K562 (cell line): Measurements from ENCODE around the gene B4GALNT3. TPM values are rescaled to one million over a fixed set of nuclear protein-coding genes. Genes with fewer than 3 reads are reported as not detected.

Source experiments
- BRCA1 ChIP-seq, 2 experiments: fragments of 450-650 bp in 1 of 2; sonication (generic) in 1 of 2; formaldehyde crosslinking in 1 of 2; IDR thresholded peaks; 2 replicates each; pipeline versions ENCODE4 v1.5.0 to v1.6.1; 2017 to 2020; ENCODE audit warnings: mild to moderate bottlenecking in 1 of 2, missing genetic modification reagents in 1 of 2
- FOXJ2 ChIP-seq: fragments of 200-800 bp; sonication (Bioruptor generic); IDR thresholded peaks from 2 replicates; pipeline ENCODE4 v1.6.1; 2016; ENCODE audit warnings: missing genetic modification characterization, missing compliant biosample characterization
- JUN ChIP-seq, 2 experiments: sonication (generic) in 1 of 2; formaldehyde crosslinking in 1 of 2; IDR thresholded peaks; 2 replicates each; pipeline versions ENCODE4 v1.6.1 to v1.8.0; 2012 to 2022; ENCODE audit warnings: borderline replicate concordance in 2 of 2, mild to moderate bottlenecking in 2 of 2, improper control_type of control experiment in 1 of 2, low read depth in 1 of 2, low read length in 1 of 2, missing genetic modification reagents in 1 of 2
- JUND ChIP-seq, 2 experiments: IDR thresholded peaks; 2 replicates in 1 of 2; 3 replicates in 1 of 2; pipeline ENCODE4 v1.6.1; 2011; ENCODE audit warnings: borderline replicate concordance in 2 of 2, low read depth in 2 of 2, low read length in 2 of 2, improper control_type of control experiment in 1 of 2, missing biosample characterization in 1 of 2, missing genetic modification characterization in 1 of 2, missing genetic modification reagents in 1 of 2
- MTF1 ChIP-seq: fragments of 250-450 bp; sonication (Bioruptor Pico); IDR thresholded peaks from 2 replicates; pipeline ENCODE4 v1.9.0; 2021; ENCODE audit warnings: moderate library complexity, mild to moderate bottlenecking, inconsistent platforms, borderline replicate concordance
- NR2C2 ChIP-seq, 2 experiments: fragments of 200-800 bp in 1 of 2; sonication (Bioruptor generic) in 1 of 2; sonication (generic) in 1 of 2; formaldehyde crosslinking in 1 of 2; IDR thresholded peaks; 2 replicates each; pipeline versions ENCODE4 v1.6.1 to v1.8.0; 2016 to 2022; ENCODE audit warnings: mild to moderate bottlenecking in 1 of 2, missing compliant biosample characterization in 1 of 2, missing genetic modification characterization in 1 of 2, missing genetic modification reagents in 1 of 2
- PHF8 ChIP-seq: fragments of 200-600 bp; sonication (generic); IDR thresholded peaks from 2 replicates; pipeline ENCODE4 v1.6.1; 2012; ENCODE audit warnings: mixed run types, mild to moderate bottlenecking, inconsistent platforms, low read length, moderate library complexity, borderline replicate concordance
- ZFX ChIP-seq: sonication (generic); formaldehyde crosslinking; IDR thresholded peaks from 2 replicates; pipeline ENCODE4 v1.8.0; 2022; ENCODE audit warnings: mild to moderate bottlenecking, missing genetic modification reagents, moderate library complexity
- polyA plus RNA-seq, 8 experiments: library from polyadenylated mRNA; depleted of rRNA in 4 of 8; stranded (reverse) in 5 of 8; unstranded in 3 of 8; fragments of >200 nt; fragmentation: Nextera tagmentation in 2 of 8; fragmentation: Illumina TruSeq in 1 of 8; extraction: Ambion mirVana in 2 of 8; extraction: Trizol in 1 of 8; gene quantifications; 2 replicates each; pipeline versions ENCODE4 v1.2.1 to v1.2.3, GENCODE V29; 2011 to 2014; ENCODE audit warnings: inconsistent platforms in 1 of 8, missing spikeins in 1 of 8
- total RNA-seq, 7 experiments: library from RNA; depleted of rRNA in 6 of 7; stranded (reverse); fragments of >200 nt in 6 of 7; fragmentation: Illumina TruSeq in 2 of 7; extraction: Trizol in 2 of 7; gene quantifications; 2 replicates each; pipeline versions ENCODE4 v1.2.1 to v1.2.3, GENCODE V29; 2011 to 2021; ENCODE audit warnings: low replicate concordance in 1 of 7
- TF ChIP-seq, protein P1 (sequence below): IDR thresholded peaks from 3 replicates; pipeline ENCODE4 v1.6.1; 2011; ENCODE audit warnings: borderline replicate concordance, mild to moderate bottlenecking; ENCODE audit not compliant: insufficient read length, insufficient read depth
- TF ChIP-seq, protein P2 (sequence below): sonication (generic); formaldehyde crosslinking; IDR thresholded peaks from 2 replicates; pipeline ENCODE4 v1.8.0; 2022; ENCODE audit warnings: mild to moderate bottlenecking, missing genetic modification reagents
- TF ChIP-seq, protein P3 (sequence below), 2 experiments: fragments of 450-650 bp in 1 of 2; sonication (generic) in 1 of 2; formaldehyde crosslinking in 1 of 2; IDR thresholded peaks in 1 of 2; conservative IDR thresholded peaks in 1 of 2; 2 replicates each; pipeline versions ENCODE4 v1.6.1 to v1.8.1; 2016 to 2023; ENCODE audit warnings: mild to moderate bottlenecking in 2 of 2, moderate library complexity in 2 of 2, inconsistent platforms in 1 of 2, missing genetic modification reagents in 1 of 2

B4GALNT3 gene
- total and polyA plus RNA-seq, 9 of the 15 experiments (the other 6 are each of a cell fraction or from before 2014, with no cell fraction given), result 0.04 to 0.36 (median 0.10) TPM; not detected in 6

DNA sequence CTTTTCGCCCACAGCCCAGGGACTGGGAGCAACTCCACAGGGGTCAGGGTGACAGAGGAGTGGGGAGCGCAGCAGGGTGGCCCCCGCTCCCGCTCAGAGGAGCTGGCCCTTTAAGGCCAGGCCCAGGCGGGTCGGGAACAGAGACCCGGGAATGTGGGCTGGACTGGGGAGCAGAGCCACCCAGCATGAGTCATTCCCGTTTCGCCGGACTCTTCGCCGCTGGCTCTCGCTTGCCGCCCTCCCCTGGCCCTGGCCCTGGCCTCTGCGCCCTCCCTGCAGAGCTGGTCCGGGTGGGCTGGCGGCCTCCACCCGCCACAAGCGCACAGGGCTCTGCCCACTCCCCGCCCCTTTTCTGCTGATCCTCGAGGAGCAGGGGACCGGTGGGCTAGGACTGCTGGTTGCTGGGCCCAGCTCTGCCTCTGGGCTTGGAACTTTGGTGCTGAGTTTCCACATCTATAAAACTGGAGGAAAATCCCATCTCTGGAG is 110.7 kb downstream of the B4GALNT3 start (continued):
- TF ChIP-seq BRCA1 (IDR thresholded peaks at IDR 0.05) (no peak), BRCA1 (CRISPR knock-in tag; IDR thresholded peaks at IDR 0.05) (no peak), JUND (IDR thresholded peaks at IDR 0.05; ENCODE audit: borderline replicate concordance, low read depth, low read length) (peak; percentile 85), JUND (tag; IDR thresholded peaks at IDR 0.05; ENCODE audit: borderline replicate concordance, low read depth, low read length) (peak; percentile 80; the same call in 1 of the 3 replicates), NR2C2 (CRISPR knock-in tag; IDR thresholded peaks at IDR 0.05) (no peak), NR2C2 (tag; IDR thresholded peaks at IDR 0.05) (peak; percentile 11; the same call in 1 of the 2 replicates), JUN (IDR thresholded peaks at IDR 0.05; ENCODE audit: borderline replicate concordance, low read depth, low read length) (peak; percentile 48; the same call in 1 of the 2 replicates), JUN (CRISPR knock-in tag; IDR thresholded peaks at IDR 0.05; ENCODE audit: borderline replicate concordance) (no peak), MTF1 (CRISPR knock-in tag) (no peak), FOXJ2 (no peak), PHF8 (peak; percentile 33; the same call in 1 of the 2 replicates), ZFX (CRISPR knock-in tag) (peak; percentile 64)
- TF ChIP-seq, protein P1, sequence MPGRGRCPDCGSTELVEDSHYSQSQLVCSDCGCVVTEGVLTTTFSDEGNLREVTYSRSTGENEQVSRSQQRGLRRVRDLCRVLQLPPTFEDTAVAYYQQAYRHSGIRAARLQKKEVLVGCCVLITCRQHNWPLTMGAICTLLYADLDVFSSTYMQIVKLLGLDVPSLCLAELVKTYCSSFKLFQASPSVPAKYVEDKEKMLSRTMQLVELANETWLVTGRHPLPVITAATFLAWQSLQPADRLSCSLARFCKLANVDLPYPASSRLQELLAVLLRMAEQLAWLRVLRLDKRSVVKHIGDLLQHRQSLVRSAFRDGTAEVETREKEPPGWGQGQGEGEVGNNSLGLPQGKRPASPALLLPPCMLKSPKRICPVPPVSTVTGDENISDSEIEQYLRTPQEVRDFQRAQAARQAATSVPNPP, result no peak
- TF ChIP-seq, protein P2, sequence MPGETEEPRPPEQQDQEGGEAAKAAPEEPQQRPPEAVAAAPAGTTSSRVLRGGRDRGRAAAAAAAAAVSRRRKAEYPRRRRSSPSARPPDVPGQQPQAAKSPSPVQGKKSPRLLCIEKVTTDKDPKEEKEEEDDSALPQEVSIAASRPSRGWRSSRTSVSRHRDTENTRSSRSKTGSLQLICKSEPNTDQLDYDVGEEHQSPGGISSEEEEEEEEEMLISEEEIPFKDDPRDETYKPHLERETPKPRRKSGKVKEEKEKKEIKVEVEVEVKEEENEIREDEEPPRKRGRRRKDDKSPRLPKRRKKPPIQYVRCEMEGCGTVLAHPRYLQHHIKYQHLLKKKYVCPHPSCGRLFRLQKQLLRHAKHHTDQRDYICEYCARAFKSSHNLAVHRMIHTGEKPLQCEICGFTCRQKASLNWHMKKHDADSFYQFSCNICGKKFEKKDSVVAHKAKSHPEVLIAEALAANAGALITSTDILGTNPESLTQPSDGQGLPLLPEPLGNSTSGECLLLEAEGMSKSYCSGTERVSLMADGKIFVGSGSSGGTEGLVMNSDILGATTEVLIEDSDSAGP, result peak; percentile 95
- TF ChIP-seq, protein P3, sequence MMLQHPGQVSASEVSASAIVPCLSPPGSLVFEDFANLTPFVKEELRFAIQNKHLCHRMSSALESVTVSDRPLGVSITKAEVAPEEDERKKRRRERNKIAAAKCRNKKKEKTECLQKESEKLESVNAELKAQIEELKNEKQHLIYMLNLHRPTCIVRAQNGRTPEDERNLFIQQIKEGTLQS (IDR thresholded peaks at IDR 0.05), result peak; percentile 74
- TF ChIP-seq, protein P3 (CRISPR knock-in tag; conservative IDR thresholded peaks at IDR 0.05), result no peak
